Activated T-helper 2 cell treated with anti-CD3 and anti-CD28 coated beads, Interferon-gamma antibody, Interleukin-2, Interleukin-4, amounts not matched to agents 10 μg/mL and 5 μg/mL and 100 μg/mL, durations not matched to agents 14 hours and 24 hours and 36 hours (primary cell): Measurements from ENCODE around the gene FDXACB1. TPM values are rescaled to one million over a fixed set of nuclear protein-coding genes. Genes with fewer than 3 reads are reported as not detected.

Experiments
- DNase-seq: peaks from one replicate; pipeline ENCODE4 v3.0.0; 2021; ENCODE audit warnings: low spot score
- H3K27ac Mint-ChIP-seq: one replicate; pipeline ENCODE4 v1.8.0; 2021; ENCODE audit warnings: mixed read lengths
- H3K27me3 Mint-ChIP-seq: one replicate; pipeline ENCODE4 v1.8.0; 2021; ENCODE audit warnings: low read depth, mixed read lengths
- H3K36me3 Mint-ChIP-seq: one replicate; pipeline ENCODE4 v1.8.0; 2021; ENCODE audit warnings: low read depth, mixed read lengths
- H3K4me1 Mint-ChIP-seq: one replicate; pipeline ENCODE4 v1.8.0; 2021; ENCODE audit warnings: low read depth, mixed read lengths
- H3K4me3 Mint-ChIP-seq: one replicate; pipeline ENCODE4 v1.8.0; 2021; ENCODE audit warnings: low read depth, mild to moderate bottlenecking, moderate library complexity, mixed read lengths
- H3K9me3 Mint-ChIP-seq: one replicate; pipeline ENCODE4 v1.8.0; 2021; ENCODE audit warnings: mixed read lengths
- intact Hi-C: fragments of 100-400 bp; cut with micrococcal nuclease; formaldehyde crosslinking; loops from one replicate; pipeline ENCODE4 v1.15.1; 2023
- total RNA-seq: library from RNA; stranded (reverse); gene quantifications from 2 replicates; pipeline ENCODE4 v1.2.3, GENCODE V29; 2022

The FDXACB1 gene
- total RNA-seq, 1 donor from 2014 or later: 8.2 TPM

- H3K4me3 Mint-ChIP-seq: no peak overlapping the region
These were observed 29.3 kb downstream of the FDXACB1 start for GRCh38 chr11:111849631-111850030.

DNA sequence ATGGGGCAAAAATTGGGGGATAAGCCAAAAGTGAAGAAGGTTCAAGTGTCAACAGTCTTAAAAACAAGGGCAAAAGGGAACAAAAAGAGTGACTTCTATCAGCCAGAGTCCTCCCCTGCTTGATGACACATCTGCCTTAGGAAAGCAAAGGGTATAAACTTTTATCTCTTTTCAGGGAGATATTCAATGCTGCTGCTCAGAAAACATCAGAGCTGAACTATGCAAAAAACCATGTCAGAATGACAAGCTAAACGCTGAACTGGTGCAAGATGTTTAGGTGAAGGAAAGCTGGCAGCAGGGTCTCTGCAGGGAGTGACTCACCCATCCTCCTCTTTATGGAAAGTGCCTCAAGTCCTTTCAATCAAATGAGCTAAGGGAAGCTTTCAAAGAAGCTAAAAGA, 32.3 kb downstream of the FDXACB1 start:
- Mint-ChIP-seq H3K4me3 (no peak overlapping the region), H3K36me3 (peaks cover 33% of the 10 kb centered on the region), H3K9me3 (no peaks in the 10 kb centered on the region), H3K27me3 (no peaks in the 10 kb centered on the region), H3K27ac (no peak overlapping the region), H3K4me1 (no peaks in the 10 kb centered on the region)
- DNase-seq: no peak
- intact Hi-C loops: no loop called here

More at GRCh38 chr11:111849631-111850030, 29.3 kb downstream of the FDXACB1 start:
- Mint-ChIP-seq H3K9me3 (no peaks in the 10 kb centered on the region), H3K4me1 (no peaks in the 10 kb centered on the region), H3K36me3 (peaks cover 45% of the 10 kb centered on the region), H3K27me3 (no peaks in the 10 kb centered on the region), H3K27ac (no peak overlapping the region)
- no peak for DNase-seq
- intact Hi-C loops: no loop called here

GRCh38 chr11:111846063-111846462, 32.9 kb downstream of the FDXACB1 start:
- Mint-ChIP-seq H3K27me3 (no peaks in the 10 kb centered on the region), H3K36me3 (peaks cover 30% of the 10 kb centered on the region), H3K9me3 (no peaks in the 10 kb centered on the region), H3K4me3 (no peak overlapping the region), H3K4me1 (peaks cover 3% of the 10 kb centered on the region), H3K27ac (no peak overlapping the region)
- intact Hi-C loops: no loop called here
- DNase-seq: no peak

DNA sequence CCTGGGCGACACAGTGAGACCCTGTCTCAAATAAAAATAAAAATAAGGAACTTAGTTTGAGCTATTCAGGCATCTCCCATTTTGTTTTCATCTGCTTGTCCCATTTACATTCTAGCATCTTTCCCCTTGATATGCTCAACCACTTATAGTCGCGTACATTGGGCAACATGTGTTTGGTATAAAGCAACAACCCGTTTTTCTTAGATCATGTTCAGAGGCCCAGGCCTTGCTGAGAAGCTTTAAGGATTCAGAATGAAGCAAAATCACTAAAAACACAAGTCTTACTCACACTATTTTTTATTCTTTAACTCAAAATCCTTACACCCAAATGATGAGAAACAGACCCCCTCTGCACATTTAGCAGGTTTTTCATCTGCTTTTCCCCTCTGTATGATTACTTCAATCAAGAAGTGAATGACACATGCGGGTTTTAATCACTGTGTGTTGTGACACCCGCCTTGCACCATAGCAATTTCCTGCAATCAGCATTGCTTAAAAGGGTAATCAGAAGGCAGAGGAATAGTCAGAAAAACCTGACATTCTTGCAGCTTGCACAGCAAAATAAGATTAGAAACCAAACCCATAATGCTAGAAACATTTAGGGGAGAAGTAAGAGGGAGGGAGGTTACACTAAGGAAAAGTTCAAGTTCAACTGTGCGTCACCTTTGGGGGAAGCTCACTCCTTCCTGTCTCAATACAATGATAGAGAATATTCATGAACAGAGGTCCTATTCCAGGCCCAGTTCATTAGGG, 33.5 kb downstream of the FDXACB1 start:
- DNase-seq: no peak
- intact Hi-C loops: no loop called here
- Mint-ChIP-seq H3K27ac (no peak overlapping the region), H3K4me1 (peaks cover 5% of the 10 kb centered on the region), H3K4me3 (no peak overlapping the region), H3K27me3 (no peaks in the 10 kb centered on the region), H3K36me3 (peaks cover 30% of the 10 kb centered on the region), H3K9me3 (no peaks in the 10 kb centered on the region)

DNA sequence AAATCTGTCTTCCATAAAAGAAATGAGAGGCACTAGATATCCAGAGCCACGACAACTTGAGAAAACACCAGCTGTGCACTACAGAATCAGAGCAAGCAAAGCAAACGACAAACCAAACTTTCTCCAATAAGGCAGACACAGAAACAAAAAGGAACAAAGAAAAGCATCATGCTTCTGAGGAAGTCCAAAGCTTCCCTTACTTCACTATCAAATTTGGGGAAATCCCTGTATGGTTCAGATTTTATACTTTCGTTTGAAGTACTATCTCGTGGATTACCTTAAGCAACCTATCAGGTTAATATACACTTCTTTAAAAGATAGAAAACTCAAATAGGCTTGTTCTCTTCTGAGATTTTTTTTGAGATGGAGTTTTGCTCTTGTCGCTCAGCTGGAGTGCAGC, 35.3 kb downstream of the FDXACB1 start:
- intact Hi-C loops: no loop called here
- no peak for DNase-seq
- H3K36me3 Mint-ChIP-seq: peaks cover 22% of the 10 kb centered on the region

GRCh38 chr11:111841370-111842053, 37.5 kb downstream of the FDXACB1 start:
- Mint-ChIP-seq H3K27me3 (no peaks in the 10 kb centered on the region), H3K9me3 (no peaks in the 10 kb centered on the region), H3K27ac (no peak overlapping the region), H3K4me3 (no peak overlapping the region), H3K4me1 (peaks cover 10% of the 10 kb centered on the region), H3K36me3 (peaks cover 29% of the 10 kb centered on the region)
- DNase-seq: peak; percentile 69
- intact Hi-C loops: loop anchor here (1.0 kb wide), 4 partner anchors 64 to 276 kb away; partner anchors contain the start of gene SIK2

More for the DNA sequence above, 35.3 kb downstream of the FDXACB1 start:
- Mint-ChIP-seq H3K4me3 (no peak overlapping the region), H3K4me1 (peaks cover 5% of the 10 kb centered on the region), H3K27ac (no peak overlapping the region), H3K27me3 (no peaks in the 10 kb centered on the region), H3K9me3 (no peaks in the 10 kb centered on the region)

DNA sequence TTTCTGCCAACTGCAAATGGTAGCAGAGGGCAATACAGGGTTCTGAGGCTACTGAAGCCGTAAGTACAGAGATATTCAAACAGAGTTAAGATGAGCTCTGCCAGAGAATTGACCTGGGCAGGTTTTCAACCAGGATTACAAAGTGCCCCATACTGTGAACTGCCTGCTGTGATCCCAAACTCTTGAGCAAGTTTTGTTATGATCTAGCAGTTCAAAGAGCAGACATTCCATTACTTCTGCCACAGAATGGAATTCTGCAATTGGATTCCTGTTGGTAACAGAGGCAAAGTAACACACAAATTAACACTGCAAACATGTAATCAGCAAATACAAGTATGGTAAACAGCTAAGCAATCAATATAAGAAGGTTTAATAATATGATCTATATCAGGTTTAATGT, 38.8 kb downstream of the FDXACB1 start:
- Mint-ChIP-seq H3K4me3 (no peak overlapping the region), H3K27me3 (no peaks in the 10 kb centered on the region), H3K36me3 (peaks cover 39% of the 10 kb centered on the region), H3K9me3 (no peaks in the 10 kb centered on the region), H3K27ac (no peak overlapping the region), H3K4me1 (peaks cover 10% of the 10 kb centered on the region)
- intact Hi-C loops: no loop called here
- no peak for DNase-seq

DNA sequence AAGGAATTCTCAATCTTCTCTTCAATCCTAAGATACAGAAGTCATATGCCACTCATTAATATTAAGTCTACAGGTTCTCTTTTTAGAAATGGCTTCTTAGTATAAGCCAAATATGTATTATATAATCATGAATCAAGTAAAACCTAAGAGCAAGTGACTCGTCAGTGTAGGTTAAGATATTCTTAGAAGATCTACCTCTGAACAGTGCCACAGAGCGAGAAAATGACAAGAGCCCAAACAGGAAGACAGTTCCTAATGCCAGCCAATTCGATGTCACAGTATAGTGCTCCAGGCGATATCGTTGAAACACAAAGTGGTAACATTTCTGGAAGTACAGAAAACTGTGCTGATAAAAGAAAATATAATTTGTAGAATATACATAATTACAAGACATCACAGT, 40.9 kb downstream of the FDXACB1 start:
- Mint-ChIP-seq H3K27me3 (no peaks in the 10 kb centered on the region), H3K9me3 (no peaks in the 10 kb centered on the region), H3K36me3 (peaks cover 50% of the 10 kb centered on the region), H3K27ac (no peak overlapping the region), H3K4me3 (no peak overlapping the region), H3K4me1 (peaks cover 10% of the 10 kb centered on the region)
- no peak for DNase-seq
- intact Hi-C loops: no loop called here

DNA sequence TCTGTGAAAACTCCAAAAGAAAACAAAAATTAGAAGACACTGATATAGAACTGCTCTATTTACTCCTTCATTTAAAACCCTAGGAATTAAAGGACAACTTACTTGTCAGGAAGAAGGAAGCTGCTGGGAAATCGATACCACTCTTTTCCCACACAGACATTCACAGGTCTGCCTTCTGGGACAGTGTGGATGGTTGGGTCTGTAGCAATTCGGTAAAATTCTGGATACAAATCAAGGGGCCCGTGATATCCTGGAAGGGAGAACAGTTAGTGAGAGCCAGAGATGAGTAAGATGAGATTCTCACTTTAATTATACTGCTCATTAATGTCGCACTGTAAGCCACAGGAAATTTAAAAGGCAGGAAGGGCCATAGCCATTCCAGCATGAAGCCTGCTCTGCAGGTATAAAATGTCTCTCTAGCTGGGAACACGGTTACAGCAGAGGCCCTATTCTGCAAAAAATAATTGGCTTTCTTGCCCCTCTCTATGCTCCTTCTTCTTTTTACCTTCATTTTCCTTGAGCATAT, 41.5 kb downstream of the FDXACB1 start:
- H3K4me1 Mint-ChIP-seq: peaks cover 10% of the 10 kb centered on the region
- H3K27me3 Mint-ChIP-seq: no peaks in the 10 kb centered on the region
- H3K27ac Mint-ChIP-seq: no peak overlapping the region
- H3K4me3 Mint-ChIP-seq: no peak overlapping the region
- no peaks in the 10 kb centered on the region for H3K9me3 Mint-ChIP-seq
- no peak for DNase-seq
- intact Hi-C loops: no loop called here
- peaks cover 50% of the 10 kb centered on the region for H3K36me3 Mint-ChIP-seq

GRCh38 chr11:111836721-111837120, 42.2 kb downstream of the FDXACB1 start:
- Mint-ChIP-seq H3K27me3 (no peaks in the 10 kb centered on the region), H3K9me3 (no peaks in the 10 kb centered on the region), H3K4me3 (no peak overlapping the region), H3K27ac (no peak overlapping the region), H3K4me1 (peaks cover 10% of the 10 kb centered on the region), H3K36me3 (peaks cover 50% of the 10 kb centered on the region)
- DNase-seq: no peak
- intact Hi-C loops: no loop called here

- Mint-ChIP-seq H3K27ac (no peak overlapping the region), H3K4me3 (no peak overlapping the region), H3K27me3 (no peaks in the 10 kb centered on the region), H3K4me1 (peaks cover 8% of the 10 kb centered on the region), H3K9me3 (no peaks in the 10 kb centered on the region), H3K36me3 (peaks cover 50% of the 10 kb centered on the region)
- intact Hi-C loops: no loop called here
- no peak for DNase-seq
These were observed 42.8 kb downstream of the FDXACB1 start for GRCh38 chr11:111836162-111836561.

DNA sequence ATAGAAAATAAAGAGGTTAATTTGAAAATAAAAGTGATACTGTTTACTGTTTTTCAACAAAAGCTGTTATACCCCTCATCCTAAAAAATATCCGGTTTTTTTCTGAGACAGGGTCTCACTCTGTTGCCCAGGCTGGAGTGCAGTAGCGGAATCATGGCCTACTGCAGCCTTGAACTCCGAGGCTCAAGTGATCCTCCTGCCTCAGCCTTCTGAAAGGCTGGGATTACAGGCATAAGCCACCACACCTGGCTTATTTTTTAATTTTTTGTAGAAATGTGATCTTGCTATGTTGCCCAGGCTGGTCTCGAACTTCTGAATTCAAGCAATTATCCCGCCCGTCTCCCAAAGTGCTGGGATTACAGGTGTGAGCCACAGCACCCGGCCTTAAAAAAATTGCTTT, 43.3 kb downstream of the FDXACB1 start:
- H3K9me3 Mint-ChIP-seq: no peaks in the 10 kb centered on the region
- intact Hi-C loops: no loop called here
- no peak overlapping the region for H3K27ac Mint-ChIP-seq
- no peak overlapping the region for H3K4me3 Mint-ChIP-seq
- H3K36me3 Mint-ChIP-seq: peaks cover 50% of the 10 kb centered on the region
- DNase-seq: no peak
- no peaks in the 10 kb centered on the region for H3K27me3 Mint-ChIP-seq
- peaks cover 5% of the 10 kb centered on the region for H3K4me1 Mint-ChIP-seq
